Measurements from ENCODE around the gene CSKMT.
"Not testable (repeated sequence)": the region's sequence is repeated elsewhere in the genome, so short reads cannot be mapped to it uniquely, and the experiment has no call there.

CSKMT gene

DNA sequence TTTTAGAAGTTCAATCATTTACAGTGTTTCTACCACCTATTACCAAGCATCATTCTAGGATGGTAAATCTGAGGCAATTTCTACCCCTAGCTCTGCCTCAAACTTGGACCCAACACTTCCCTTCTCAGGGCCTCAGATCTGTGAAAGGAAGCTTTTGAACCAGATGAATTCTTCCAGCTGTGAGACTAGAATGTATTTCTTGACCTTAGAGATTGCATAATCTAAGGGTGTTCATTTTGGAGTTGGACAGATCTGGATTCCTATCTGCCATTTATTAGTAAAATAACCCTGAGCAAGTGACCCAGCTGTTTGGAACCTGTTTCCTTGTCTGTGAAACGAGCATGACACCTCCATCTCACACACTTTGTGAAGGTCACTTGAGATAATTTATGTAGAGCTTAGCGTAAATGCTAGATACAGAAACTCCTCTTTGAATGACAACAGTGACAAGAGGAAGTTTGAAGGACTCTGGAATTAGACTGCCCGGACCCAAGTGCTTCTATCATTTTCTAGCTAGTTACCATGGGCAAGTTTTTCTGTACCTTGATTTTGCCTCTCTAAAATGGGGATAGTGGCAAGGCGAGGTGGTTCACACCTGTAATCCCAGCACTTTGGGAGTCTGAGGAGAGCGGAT lies 8.2 kb upstream of the CSKMT start:
- DNase-seq (ENCODE audit: low spot score), result no peak

DNA sequence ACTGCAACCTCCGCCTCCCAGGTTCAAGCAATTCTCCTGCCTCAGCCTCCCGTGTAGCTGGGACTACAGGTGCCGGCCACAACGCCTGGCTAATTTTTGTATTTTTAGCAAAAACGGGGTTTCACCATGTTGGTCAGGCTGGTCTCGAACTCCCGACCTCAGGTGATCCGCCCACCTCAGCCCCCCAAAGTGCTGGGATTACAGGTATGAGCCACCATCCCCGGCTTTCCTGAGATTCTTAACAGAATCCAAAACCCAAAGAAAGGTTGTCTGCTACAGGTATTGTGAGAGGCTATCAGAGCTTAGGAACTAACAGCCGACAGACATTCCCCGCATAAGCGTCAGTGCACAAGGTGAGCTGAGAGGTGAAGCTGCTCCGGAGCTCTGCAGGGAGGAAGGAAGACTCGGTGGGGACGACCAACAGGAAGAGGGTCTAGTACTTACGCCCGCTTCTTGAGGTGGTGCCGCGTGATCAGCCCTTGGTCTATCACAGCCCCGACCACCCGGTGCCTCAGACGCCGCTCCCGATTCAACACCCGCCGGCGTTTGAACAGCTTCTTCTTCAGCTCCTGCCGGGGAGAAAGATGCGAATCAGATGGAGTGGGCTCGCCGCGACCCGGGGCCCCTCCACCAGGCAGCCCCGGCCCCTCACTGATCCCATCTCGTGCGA lies 572 bp upstream of the CSKMT start:
- peak; percentile 75 for DNase-seq (ENCODE audit: low spot score)

DNA sequence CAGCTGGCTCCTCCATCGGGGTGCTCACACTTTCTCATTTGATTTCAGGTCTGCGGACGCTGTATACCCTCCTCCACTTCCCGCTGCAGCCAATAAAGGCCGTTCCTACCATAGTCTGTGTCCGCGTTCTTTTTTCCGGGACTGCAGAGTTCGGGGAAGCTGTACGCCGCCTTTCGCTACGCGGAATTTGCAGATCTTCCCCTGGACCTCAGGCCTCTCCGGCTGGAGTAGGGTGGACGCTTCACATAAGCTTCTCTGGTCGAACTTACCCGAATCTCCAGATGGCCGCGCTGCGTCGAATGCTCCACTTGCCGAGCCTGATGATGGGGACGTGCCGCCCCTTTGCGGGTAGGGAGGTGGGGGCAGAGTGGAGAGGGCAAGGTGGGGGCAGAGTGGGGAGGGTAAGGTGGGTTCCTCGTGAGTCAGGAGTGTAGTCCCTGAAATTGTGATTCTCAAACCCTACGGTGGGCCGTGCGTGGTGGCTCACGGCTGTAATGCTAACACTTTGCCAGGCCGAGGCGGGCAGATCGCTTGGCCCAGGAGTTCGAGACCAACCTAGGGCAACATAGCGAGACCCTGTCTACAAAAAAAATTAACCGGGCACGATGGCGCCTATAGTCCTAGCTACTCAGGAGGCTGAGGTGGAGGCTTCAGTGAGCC lies 617 bp downstream of the CSKMT start:
- DNase-seq (ENCODE audit: low spot score), result peak; percentile 38

DNA sequence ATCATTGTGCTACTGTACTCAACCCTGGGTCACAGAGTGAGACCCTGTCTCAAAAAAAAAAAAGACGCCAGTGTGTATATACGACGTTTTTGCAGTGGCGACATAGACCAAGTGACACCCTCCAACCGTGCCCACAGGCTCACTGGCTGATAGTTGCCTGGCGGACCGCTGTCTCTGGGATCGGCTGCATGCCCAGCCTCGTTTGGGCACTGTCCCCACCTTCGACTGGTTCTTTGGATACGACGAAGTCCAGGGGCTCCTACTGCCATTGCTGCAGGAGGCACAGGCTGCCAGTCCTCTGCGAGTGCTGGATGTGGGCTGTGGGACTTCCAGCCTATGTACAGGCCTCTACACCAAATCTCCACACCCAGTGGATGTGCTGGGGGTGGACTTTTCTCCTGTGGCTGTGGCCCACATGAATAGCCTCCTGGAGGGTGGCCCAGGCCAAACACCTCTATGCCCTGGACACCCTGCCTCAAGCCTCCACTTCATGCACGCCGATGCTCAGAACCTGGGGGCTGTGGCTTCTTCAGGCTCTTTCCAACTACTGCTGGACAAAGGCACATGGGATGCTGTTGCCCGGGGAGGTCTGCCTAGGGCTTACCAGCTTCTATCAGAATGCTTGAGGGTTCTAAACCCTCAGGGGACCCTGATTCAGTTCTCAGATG lies 1.3 kb downstream of the CSKMT start:
- no peak for DNase-seq (ENCODE audit: low spot score)

DNA sequence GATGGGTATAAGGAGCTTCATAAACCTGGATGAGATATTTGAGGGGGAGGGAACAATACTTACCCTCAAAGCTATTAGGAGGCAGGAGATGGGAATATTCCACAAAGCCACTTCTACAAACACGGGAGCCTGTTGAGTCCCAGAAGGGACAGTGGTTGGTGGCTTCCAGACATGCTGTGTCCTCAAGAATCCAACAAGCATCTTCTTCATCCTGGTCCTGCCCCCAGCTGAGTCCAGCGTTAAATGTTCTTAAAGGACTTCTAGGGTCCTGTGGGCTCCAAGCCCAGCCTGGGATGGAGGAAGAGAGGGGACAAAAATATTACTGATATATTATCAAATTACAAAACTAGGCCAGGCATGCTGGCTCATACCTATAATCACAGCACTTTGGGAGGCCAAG lies 2.3 kb downstream of the CSKMT start:
- no peak for DNase-seq (ENCODE audit: low spot score)

DNA sequence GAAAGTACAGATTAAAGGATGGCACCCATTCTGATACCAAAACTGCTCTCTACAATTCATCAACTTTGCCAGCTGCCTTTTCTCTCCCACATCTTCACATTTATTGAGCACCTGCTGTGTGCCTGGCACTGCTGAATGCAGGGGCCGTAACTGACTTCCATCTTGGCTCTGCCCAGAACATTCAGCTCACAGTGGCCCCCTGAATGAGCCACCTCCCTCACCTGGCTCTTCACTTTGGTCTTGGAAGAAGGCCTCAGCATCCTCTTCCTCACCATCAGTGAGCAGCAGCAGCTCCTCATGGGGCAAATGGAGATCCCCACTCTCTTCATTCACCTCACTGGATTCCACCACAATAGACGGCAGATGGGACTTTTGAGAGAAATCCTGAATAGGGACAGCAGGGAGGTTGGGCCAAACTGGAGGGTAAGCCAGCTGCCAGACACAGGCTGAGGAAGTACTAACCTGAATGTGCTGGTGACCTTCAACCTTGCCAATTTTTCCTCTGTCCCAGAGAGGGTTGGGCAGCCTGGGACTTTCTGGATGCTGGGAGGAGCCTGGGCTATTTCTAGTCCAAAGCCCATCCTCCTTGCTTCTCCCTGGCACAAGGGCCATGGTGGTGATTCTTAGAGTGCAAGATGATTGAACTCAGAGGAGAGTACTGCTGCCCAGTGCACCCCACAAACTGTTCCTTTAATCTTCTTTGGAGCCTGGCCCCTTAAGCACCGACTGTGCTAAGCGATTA lies 4.5 kb downstream of the CSKMT start:
- no peak for DNase-seq (ENCODE audit: low spot score)

DNA sequence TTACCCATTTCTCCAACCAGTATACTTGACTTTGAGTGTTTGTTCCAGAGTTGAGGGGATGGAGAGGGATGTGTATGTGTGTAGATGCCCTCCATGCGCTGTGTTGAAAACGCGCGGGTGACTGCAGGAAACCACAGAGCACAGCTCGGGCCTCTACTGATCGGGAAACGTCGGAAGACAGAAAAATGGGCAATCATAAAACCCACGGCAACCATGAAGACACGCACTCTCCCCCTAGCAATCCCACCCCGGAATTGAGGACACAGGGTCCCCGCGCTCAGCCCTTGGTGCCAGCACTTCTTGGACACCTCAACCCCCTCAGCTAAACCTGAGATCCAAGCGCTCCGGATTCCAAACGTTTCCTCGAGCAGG lies 6.1 kb downstream of the CSKMT start:
- no peak for DNase-seq (ENCODE audit: low spot score)

DNA sequence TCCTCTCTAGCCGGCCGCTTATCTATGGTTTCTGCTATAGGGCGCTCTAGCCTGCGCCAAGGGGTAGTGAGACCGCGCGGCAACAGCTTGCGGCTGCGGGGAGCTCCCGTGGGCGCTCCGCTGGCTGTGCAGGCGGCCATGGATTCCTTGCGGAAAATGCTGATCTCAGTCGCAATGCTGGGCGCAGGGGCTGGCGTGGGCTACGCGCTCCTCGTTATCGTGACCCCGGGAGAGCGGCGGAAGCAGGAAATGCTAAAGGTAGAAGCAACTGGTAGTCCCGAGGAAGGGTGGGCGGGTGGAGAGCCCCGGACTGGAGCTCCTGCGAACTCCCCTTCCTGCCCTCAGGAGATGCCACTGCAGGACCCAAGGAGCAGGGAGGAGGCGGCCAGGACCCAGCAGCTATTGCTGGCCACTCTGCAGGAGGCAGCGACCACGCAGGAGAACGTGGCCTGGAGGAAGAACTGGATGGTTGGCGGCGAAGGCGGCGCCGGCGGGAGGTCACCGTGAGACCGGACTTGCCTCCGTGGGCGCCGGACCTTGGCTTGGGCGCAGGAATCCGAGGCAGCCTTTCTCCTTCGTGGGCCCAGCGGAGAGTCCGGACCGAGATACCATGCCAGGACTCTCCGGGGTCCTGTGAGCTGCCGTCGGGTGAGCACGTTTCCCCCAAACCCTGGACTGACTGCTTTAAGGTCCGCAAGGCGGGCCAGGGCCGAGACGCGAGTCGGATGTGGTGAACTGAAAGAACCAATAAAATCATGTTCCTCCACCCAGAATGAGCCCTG lies 6.7 kb downstream of the CSKMT start, which contains the start of the genes LBHD1 and UQCC3:
Gene LBHD1, minus strand, starts transcription at position 660 of the 782 bp plus-strand sequence. CDS start 2,236 bp downstream, outside the sequence.
Gene UQCC3, plus strand, starts transcription at position 66 of the 782 bp plus-strand sequence. Its CDS starts 73 bp downstream, at position 139.
- peak; percentile 76 for DNase-seq (ENCODE audit: low spot score)

DNA sequence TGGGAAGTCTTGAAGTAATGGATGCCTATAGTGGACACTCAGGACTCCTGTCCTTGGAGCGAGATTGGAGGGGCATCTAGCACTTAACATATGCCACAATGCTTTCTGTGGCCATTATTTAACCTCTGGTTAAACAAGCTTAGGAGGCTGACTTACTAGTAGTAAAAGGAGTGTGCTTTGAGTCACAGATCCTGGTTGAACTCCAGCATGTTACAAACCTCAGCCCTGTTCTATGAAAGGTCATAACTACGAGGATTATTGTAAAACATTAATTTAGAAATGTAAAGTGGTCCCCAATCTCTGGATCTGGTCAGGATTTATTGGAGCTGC lies 8.0 kb downstream of the CSKMT start:
- no peak for DNase-seq (ENCODE audit: low spot score)

DNA sequence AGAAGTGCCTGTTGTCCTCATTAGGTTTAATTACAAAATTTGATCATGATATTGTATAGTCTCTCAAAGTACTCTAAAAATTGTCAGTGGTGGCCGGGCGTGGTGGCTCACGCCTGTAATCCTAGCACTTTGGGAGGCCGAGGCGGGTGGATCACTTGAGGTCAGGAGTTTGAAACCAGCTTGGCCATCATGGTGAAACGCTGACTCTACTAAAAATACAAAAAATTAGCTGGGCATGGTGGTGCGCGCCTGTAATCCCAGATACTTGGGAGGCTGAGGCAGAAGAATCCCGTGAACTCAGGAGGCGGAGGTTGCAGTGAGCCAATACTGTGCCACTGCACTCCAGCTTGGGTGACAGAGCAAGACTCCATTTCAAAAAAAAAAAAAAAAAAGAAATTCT lies 10.3 kb downstream of the CSKMT start:
- not testable (repeated sequence) for DNase-seq (ENCODE audit: low spot score)

DNA sequence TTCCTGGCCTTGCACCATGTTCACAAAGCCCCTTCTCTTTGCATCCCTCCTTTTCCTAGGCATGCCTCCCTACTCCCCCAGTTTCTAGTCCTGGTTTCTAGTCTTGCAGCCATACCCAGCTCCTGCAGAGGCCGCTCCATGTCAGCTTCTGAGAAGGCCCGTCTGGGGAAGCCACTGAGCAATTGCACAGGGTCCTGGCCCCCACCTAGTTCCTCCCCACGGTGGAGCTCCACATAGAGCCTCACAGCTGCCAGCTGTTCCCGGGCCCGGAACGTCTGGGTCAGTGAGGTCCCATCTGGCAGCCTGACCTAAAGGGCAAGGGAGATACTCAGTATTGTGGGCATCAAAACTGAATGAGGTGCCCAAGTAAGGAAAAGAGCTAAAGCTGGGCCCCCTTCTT lies 11.6 kb downstream of the CSKMT start:
- no peak for DNase-seq (ENCODE audit: low spot score)

DNA sequence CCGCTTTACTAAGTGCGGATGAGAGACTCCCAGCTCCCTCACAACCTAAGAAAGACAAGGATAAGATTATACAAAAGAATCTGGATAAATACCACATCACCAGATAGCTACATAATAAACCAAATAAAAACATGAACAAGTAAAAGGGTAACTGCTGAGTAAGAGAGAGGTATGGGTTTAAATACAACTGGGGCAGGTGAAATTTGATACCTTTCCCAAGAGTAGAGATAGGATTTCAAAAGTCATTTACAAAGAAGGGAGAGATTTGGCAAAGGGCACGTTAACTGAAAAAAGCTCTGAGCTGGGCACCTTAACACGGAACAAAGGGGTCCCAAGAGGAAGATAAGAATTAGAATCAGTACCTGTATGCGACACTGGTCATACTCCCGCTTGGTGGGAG lies 12.0 kb downstream of the CSKMT start:
- no peak for DNase-seq (ENCODE audit: low spot score)

DNA sequence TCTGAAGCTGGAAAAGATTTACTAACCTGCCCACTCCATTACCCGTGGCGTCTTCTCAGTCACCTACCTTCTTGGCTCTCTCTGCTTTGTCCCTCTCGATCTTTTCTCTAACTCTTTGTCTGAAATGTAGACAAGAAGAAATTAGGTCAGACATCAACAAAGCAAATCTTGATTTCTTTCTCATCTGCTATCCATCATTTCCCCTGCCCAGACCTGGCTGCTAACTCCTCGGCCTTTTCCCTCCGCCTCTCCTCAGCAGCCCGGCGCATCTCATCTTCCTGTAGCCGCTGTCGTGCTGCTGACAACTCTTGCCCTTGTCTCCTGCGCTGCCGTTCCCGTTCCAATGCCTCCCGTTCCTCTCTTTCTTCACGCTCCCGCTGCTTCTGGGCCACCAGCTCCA lies 12.6 kb downstream of the CSKMT start:
- DNase-seq (ENCODE audit: low spot score), result no peak

DNA sequence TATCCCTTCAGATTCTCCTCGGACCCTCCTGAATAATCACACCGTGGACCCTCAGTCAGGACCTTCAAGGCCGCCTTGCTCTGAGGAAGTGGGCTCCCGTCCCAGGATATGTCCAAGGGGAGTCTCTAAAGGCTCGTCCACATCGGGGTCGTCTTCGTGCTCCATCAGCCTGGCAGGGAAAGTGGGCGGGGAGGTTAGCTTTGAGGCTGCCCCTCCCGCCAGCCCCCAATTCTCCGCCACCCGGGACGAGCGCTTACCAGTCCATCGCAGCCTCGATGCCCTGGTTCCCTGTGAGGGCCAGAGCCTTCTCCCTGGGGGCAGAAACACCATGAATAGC lies 13.3 kb downstream of the CSKMT start:
- DNase-seq (ENCODE audit: low spot score), result no peak

DNA sequence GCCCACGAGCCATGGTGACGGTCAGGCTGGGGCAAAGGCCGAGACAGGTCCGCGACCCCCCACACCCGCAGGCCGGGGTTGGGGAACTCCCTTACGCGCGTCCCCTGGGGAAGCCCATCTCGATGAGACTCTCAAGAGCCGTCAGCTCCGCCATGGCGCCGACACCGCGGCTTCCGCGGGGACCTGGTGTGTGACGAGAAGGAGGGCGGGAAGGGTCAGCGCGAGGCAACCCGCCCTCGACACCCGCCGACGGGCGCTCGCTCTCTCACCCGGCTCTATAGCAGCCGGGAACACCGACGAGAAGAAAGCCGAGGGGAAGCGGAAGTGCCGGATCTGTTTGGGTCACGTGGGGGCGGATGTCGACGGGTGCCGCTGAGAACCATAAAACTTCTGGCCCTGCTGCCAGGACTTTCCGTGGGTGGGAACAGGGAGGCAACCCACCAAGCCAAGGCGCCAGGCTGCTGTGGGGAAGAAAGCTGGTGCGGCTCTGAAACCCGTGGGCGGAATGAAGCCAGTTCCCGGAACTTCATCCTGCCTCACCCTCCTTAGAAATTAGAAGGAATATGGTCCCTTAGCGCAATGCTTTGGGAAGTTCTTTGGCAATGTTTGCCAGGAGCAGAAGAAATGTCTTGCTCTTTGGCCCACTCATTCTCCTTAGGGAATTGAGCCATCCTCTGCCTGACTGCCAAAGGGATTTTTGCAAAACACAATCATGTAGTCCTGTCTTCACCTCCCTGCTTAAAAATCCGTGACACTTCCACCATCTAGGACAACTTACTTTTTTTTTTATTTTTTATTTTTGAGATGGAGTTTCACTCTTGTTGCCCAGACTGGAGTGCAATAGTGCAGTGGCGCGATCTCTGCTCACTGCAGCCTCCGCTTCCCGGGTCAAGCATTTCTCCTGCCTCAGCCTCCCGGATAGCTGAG lies 13.9 kb downstream of the CSKMT start, which contains the start of gene UBXN1:
Gene UBXN1, minus strand, starts transcription at position 304 of the 927 bp plus-strand sequence. Its CDS starts 150 bp downstream, at position 154.
- peak; percentile 87 for DNase-seq (ENCODE audit: low spot score)

DNA sequence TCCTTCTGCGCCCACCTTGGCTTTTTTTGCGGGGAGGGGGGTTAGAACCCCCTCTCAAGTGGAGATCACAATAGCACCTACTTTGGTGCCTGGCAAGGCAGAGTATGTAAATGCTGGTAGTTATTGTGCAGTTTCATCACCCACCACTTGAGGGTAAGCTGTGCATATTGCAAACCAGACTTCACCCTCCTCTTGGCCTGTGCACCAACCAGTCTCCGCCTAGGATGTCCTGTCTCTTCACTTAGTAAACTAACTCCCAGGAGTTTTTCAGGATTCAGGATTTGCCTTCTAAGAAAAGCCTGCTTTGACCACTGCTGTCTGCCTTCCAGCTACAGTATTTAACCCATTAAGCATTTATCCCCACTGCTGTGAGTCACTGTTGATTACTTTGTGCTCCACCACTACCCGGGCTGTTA lies 15.7 kb downstream of the CSKMT start:
- DNase-seq (ENCODE audit: low spot score), result peak; percentile 69

DNA sequence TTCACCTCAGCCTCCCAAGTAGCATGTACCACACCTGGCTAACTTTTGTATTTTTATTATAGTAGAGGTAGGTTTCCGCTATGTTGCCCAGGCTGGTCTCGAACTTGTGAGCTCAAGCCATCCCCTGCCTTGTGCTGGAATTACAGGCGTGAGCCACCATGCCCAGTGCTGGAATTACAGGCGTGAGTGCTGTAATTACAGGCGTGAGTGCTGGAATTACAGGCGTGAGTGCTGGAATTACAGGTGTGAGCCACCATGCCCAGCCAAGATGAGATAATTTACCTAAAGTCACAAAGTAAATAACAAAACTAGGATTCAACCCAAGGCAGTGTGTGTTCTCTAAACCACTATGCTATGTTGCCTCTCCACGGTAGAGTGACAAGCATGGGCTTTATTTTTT lies 17.4 kb downstream of the CSKMT start:
- no peak for DNase-seq (ENCODE audit: low spot score)

DNA sequence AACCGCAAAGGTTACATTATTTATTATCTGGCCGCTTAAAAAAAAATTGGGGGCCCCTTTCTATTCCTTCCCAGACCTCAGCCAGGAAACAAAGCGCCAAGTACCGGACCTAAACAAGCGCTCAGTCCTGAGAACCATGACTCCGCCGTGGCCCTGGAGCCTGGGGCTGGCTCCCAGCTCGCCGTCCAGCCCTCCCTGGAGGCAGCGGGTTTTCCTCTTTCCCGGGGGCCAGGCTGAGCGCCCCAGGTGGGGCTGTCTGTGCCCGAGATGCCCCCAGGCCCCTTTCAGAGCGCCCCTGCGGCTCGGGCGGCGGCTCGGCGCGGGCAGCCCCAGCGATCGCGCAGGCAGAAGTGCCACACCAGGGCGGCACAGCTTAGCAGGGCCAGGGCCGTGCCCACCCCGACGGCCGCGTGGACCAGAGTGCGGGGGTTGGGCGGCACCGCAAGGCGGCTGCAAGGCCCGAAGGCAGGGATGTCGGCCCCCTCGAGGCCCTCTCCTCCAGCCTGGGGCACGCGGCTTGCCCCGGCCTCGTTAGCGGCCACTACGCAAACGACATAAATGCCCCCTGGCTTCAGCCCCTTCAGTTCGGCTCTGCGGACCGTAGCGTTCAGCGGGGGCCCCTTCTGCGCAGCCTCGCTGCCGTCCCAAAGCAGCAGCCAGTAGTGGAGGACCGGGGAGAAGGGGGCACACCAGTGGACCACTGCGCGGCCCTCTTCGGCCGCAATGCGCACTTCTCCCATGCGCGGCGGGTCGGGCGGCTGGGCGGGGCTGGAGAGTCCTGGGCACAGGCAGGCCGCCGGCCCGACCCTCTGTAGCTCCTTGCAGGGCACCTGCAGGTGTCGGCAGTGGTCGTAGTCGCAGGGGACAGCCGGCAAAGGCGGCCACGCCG lies 22.6 kb downstream of the CSKMT start:
- DNase-seq (ENCODE audit: low spot score), result no peak

DNA sequence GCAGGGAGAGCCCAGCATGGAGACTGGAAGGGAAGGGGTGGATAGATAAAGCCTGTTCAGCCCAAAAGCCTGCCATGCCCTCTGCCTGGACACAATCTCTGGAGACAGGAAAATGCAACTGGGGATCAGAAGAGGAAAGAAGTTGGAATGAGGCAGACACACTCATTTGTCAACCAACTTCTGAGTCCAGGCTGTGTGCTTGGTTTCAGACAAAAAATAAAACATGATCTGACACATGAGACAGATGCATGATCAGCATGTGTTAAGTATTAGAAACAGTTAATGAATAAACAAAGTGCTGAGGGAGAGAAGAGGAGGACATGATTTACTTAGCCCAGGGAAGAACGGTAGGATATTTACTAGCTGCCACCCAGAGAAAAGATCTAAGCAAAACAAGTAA lies 23.4 kb downstream of the CSKMT start:
- DNase-seq (ENCODE audit: low spot score), result no peak

All from germinal center (tissue), 1 donor.